Measurements from ENCODE around the gene ATP2B2.
"Not testable (repeated sequence)": the region's sequence is repeated elsewhere in the genome, so short reads cannot be mapped to it uniquely, and the experiment has no call there.

Gene ATP2B2

GRCh38 chr3:10390641-10391373 is 114.6 kb downstream of the ATP2B2 start:
- no peaks in the 10 kb centered on the region for H3K36me3 ChIP-seq (ENCODE audit: control insufficient read depth in 1 of 2, insufficient read depth in 2 of 2, low read length in 2 of 2)
- no peaks in the 10 kb centered on the region for H3K4me1 ChIP-seq (ENCODE audit: control insufficient read depth in 1 of 2, insufficient read depth in 2 of 2, low read length in 2 of 2)
- H3K27me3 ChIP-seq (ENCODE audit: low read depth, low read length): no peaks in the 10 kb centered on the region
- H3K9me3 ChIP-seq (ENCODE audit: control insufficient read depth in 1 of 2, low read length in 2 of 2): peaks cover 8 to 35% of the 10 kb centered on the region in 2 donors
- H3K27ac ChIP-seq (ENCODE audit: low read length): no peak overlapping the region
- no peak overlapping the region for H3K4me3 ChIP-seq (ENCODE audit: low read depth in 1 of 2, low read length in 2 of 2)

GRCh38 chr3:10389995-10390394 is 115.4 kb downstream of the ATP2B2 start:
- peaks cover 8 to 35% of the 10 kb centered on the region in 2 donors for H3K9me3 ChIP-seq (ENCODE audit: control insufficient read depth in 1 of 2, low read length in 2 of 2)

GRCh38 chr3:10389339-10389738 is 116.0 kb downstream of the ATP2B2 start:
- no peaks in the 10 kb centered on the region for H3K36me3 ChIP-seq (ENCODE audit: control insufficient read depth in 1 of 2, insufficient read depth in 2 of 2, low read length in 2 of 2)
- no peak overlapping the region for H3K4me3 ChIP-seq (ENCODE audit: low read depth in 1 of 2, low read length in 2 of 2)
- H3K27ac ChIP-seq (ENCODE audit: low read length): no peak overlapping the region
- H3K27me3 ChIP-seq (ENCODE audit: low read depth, low read length): no peaks in the 10 kb centered on the region
- H3K9me3 ChIP-seq (ENCODE audit: control insufficient read depth in 1 of 2, low read length in 2 of 2): peaks cover 8 to 35% of the 10 kb centered on the region in 2 donors
- no peaks in the 10 kb centered on the region for H3K4me1 ChIP-seq (ENCODE audit: control insufficient read depth in 1 of 2, insufficient read depth in 2 of 2, low read length in 2 of 2)

More at GRCh38 chr3:10389995-10390394, 115.4 kb downstream of the ATP2B2 start:
- Histone ChIP-seq H3K4me3 (ENCODE audit: low read depth in 1 of 2, low read length in 2 of 2) (no peak overlapping the region), H3K27ac (ENCODE audit: low read length) (no peak overlapping the region), H3K4me1 (ENCODE audit: control insufficient read depth in 1 of 2, insufficient read depth in 2 of 2, low read length in 2 of 2) (no peaks in the 10 kb centered on the region), H3K36me3 (ENCODE audit: control insufficient read depth in 1 of 2, insufficient read depth in 2 of 2, low read length in 2 of 2) (no peaks in the 10 kb centered on the region), H3K27me3 (ENCODE audit: low read depth, low read length) (no peaks in the 10 kb centered on the region)

- Histone ChIP-seq H3K4me3 (ENCODE audit: low read depth in 1 of 2, low read length in 2 of 2) (peak overlapping the region in 1 of 2 donors; percentile 8), H3K27ac (ENCODE audit: low read length) (no peak overlapping the region), H3K27me3 (ENCODE audit: low read depth, low read length) (no peaks in the 10 kb centered on the region), H3K9me3 (ENCODE audit: control insufficient read depth in 1 of 2, low read length in 2 of 2) (peaks cover 8 to 35% of the 10 kb centered on the region in 2 donors), H3K4me1 (ENCODE audit: control insufficient read depth in 1 of 2, insufficient read depth in 2 of 2, low read length in 2 of 2) (no peaks in the 10 kb centered on the region), H3K36me3 (ENCODE audit: control insufficient read depth in 1 of 2, insufficient read depth in 2 of 2, low read length in 2 of 2) (no peaks in the 10 kb centered on the region)
Observed at GRCh38 chr3:10387881-10388609, 117.3 kb downstream of the ATP2B2 start.

GRCh38 chr3:10386121-10386520 is 119.3 kb downstream of the ATP2B2 start:
- H3K9me3 ChIP-seq (ENCODE audit: control insufficient read depth in 1 of 2, low read length in 2 of 2): peaks cover 8 to 35% of the 10 kb centered on the region in 2 donors
- H3K27me3 ChIP-seq (ENCODE audit: low read depth, low read length): no peaks in the 10 kb centered on the region
- H3K4me1 ChIP-seq (ENCODE audit: control insufficient read depth in 1 of 2, insufficient read depth in 2 of 2, low read length in 2 of 2): no peaks in the 10 kb centered on the region
- H3K36me3 ChIP-seq (ENCODE audit: control insufficient read depth in 1 of 2, insufficient read depth in 2 of 2, low read length in 2 of 2): no peaks in the 10 kb centered on the region
- no peak overlapping the region for H3K27ac ChIP-seq (ENCODE audit: low read length)
- no peak overlapping the region for H3K4me3 ChIP-seq (ENCODE audit: low read depth in 1 of 2, low read length in 2 of 2)

GRCh38 chr3:10384541-10385360 is 120.6 kb downstream of the ATP2B2 start:
- Histone ChIP-seq H3K27me3 (ENCODE audit: low read depth, low read length) (no peaks in the 10 kb centered on the region), H3K36me3 (ENCODE audit: control insufficient read depth in 1 of 2, insufficient read depth in 2 of 2, low read length in 2 of 2) (no peaks in the 10 kb centered on the region), H3K9me3 (ENCODE audit: control insufficient read depth in 1 of 2, low read length in 2 of 2) (peaks cover 8 to 30% of the 10 kb centered on the region in 2 donors), H3K4me3 (ENCODE audit: low read depth in 1 of 2, low read length in 2 of 2) (no peak overlapping the region), H3K4me1 (ENCODE audit: control insufficient read depth in 1 of 2, insufficient read depth in 2 of 2, low read length in 2 of 2) (no peaks in the 10 kb centered on the region), H3K27ac (ENCODE audit: low read length) (no peak overlapping the region)

GRCh38 chr3:10383850-10384248 is 121.5 kb downstream of the ATP2B2 start:
- H3K4me1 ChIP-seq (ENCODE audit: control insufficient read depth in 1 of 2, insufficient read depth in 2 of 2, low read length in 2 of 2): no peaks in the 10 kb centered on the region
- H3K36me3 ChIP-seq (ENCODE audit: control insufficient read depth in 1 of 2, insufficient read depth in 2 of 2, low read length in 2 of 2): no peaks in the 10 kb centered on the region
- no peak overlapping the region for H3K27ac ChIP-seq (ENCODE audit: low read length)
- H3K27me3 ChIP-seq (ENCODE audit: low read depth, low read length): no peaks in the 10 kb centered on the region
- H3K9me3 ChIP-seq (ENCODE audit: control insufficient read depth in 1 of 2, low read length in 2 of 2): peaks cover 8 to 24% of the 10 kb centered on the region in 2 donors
- no peak overlapping the region for H3K4me3 ChIP-seq (ENCODE audit: low read depth in 1 of 2, low read length in 2 of 2)

GRCh38 chr3:10382892-10383849 is 122.2 kb downstream of the ATP2B2 start:
- H3K4me3 ChIP-seq (ENCODE audit: low read depth in 1 of 2, low read length in 2 of 2): no peak overlapping the region
- H3K4me1 ChIP-seq (ENCODE audit: control insufficient read depth in 1 of 2, insufficient read depth in 2 of 2, low read length in 2 of 2): peaks cover 0 to 4% of the 10 kb centered on the region in 2 donors
- no peak overlapping the region for H3K27ac ChIP-seq (ENCODE audit: low read length)
- H3K36me3 ChIP-seq (ENCODE audit: control insufficient read depth in 1 of 2, insufficient read depth in 2 of 2, low read length in 2 of 2): no peaks in the 10 kb centered on the region
- peaks cover 8 to 18% of the 10 kb centered on the region in 2 donors for H3K9me3 ChIP-seq (ENCODE audit: control insufficient read depth in 1 of 2, low read length in 2 of 2)
- no peaks in the 10 kb centered on the region for H3K27me3 ChIP-seq (ENCODE audit: low read depth, low read length)

- H3K4me1 ChIP-seq (ENCODE audit: control insufficient read depth in 1 of 2, insufficient read depth in 2 of 2, low read length in 2 of 2): peaks cover 0 to 10% of the 10 kb centered on the region in 2 donors
- peaks cover under 1 to 10% of the 10 kb centered on the region in 2 donors for H3K9me3 ChIP-seq (ENCODE audit: control insufficient read depth in 1 of 2, low read length in 2 of 2)
- H3K36me3 ChIP-seq (ENCODE audit: control insufficient read depth in 1 of 2, insufficient read depth in 2 of 2, low read length in 2 of 2); H3K27me3 ChIP-seq (ENCODE audit: low read depth, low read length); H3K27ac ChIP-seq (ENCODE audit: low read length); H3K4me3 ChIP-seq (ENCODE audit: low read depth in 1 of 2, low read length in 2 of 2): not testable (repeated sequence)
Observed at GRCh38 chr3:10382445-10382844, 122.9 kb downstream of the ATP2B2 start.

GRCh38 chr3:10381336-10381735 is 124.0 kb downstream of the ATP2B2 start:
- no peaks in the 10 kb centered on the region for H3K36me3 ChIP-seq (ENCODE audit: control insufficient read depth in 1 of 2, insufficient read depth in 2 of 2, low read length in 2 of 2)
- no peak overlapping the region for H3K27ac ChIP-seq (ENCODE audit: low read length)
- peaks cover 0 to 21% of the 10 kb centered on the region in 2 donors for H3K4me1 ChIP-seq (ENCODE audit: control insufficient read depth in 1 of 2, insufficient read depth in 2 of 2, low read length in 2 of 2)
- H3K4me3 ChIP-seq (ENCODE audit: low read depth in 1 of 2, low read length in 2 of 2): no peak overlapping the region
- no peaks in the 10 kb centered on the region for H3K27me3 ChIP-seq (ENCODE audit: low read depth, low read length)
- no peaks in the 10 kb centered on the region for H3K9me3 ChIP-seq (ENCODE audit: control insufficient read depth in 1 of 2, low read length in 2 of 2)
